HG02840 (cell line): ENCODE results near the gene NLRP3.
"Not testable (repeated sequence)": the region's sequence is repeated elsewhere in the genome, so short reads cannot be mapped to it uniquely, and the experiment has no call there.

Experiments used
- ATAC-seq: cut with Tn5 transposase; IDR thresholded peaks from one replicate; pipeline ENCODE4 v1.9.1; 2021; ENCODE audit warnings: mild to moderate bottlenecking, moderate library complexity, moderate number of reproducible peaks; ENCODE audit not compliant: unreplicated experiment, low FRiP score

The NLRP3 gene

GRCh38 chr1:247390116-247390791 lies 25.7 kb upstream of the NLRP3 start:
- peak; percentile 100 for ATAC-seq

- no peak for ATAC-seq
Measured at GRCh38 chr1:247390996-247391395, 25.0 kb upstream of the NLRP3 start.

GRCh38 chr1:247392088-247392487 lies 23.9 kb upstream of the NLRP3 start:
- no peak for ATAC-seq

GRCh38 chr1:247395075-247395474 lies 20.9 kb upstream of the NLRP3 start:
- not testable (repeated sequence) for ATAC-seq

- no peak for ATAC-seq
Measured at GRCh38 chr1:247400685-247401084, 15.3 kb upstream of the NLRP3 start.

GRCh38 chr1:247401310-247402119 lies 14.5 kb upstream of the NLRP3 start:
- no peak for ATAC-seq

GRCh38 chr1:247402120-247402675 lies 13.8 kb upstream of the NLRP3 start:
- no peak for ATAC-seq

GRCh38 chr1:247406014-247406656 lies 9.8 kb upstream of the NLRP3 start:
- no peak for ATAC-seq

- peak; percentile 69 for ATAC-seq
Measured at GRCh38 chr1:247407180-247407616, 8.8 kb upstream of the NLRP3 start.

GRCh38 chr1:247408100-247408499 lies 7.9 kb upstream of the NLRP3 start:
- no peak for ATAC-seq

GRCh38 chr1:247409869-247410544 lies 6.0 kb upstream of the NLRP3 start:
- ATAC-seq = peak; percentile 83

GRCh38 chr1:247411621-247412327 lies 4.2 kb upstream of the NLRP3 start:
- no peak for ATAC-seq

GRCh38 chr1:247417831-247418230 lies 1.9 kb downstream of the NLRP3 start:
- ATAC-seq = no peak

- ATAC-seq = no peak
Measured at GRCh38 chr1:247419336-247419735, 3.4 kb downstream of the NLRP3 start.

- ATAC-seq = no peak
Measured at GRCh38 chr1:247421074-247421473, 5.1 kb downstream of the NLRP3 start.

GRCh38 chr1:247429496-247429895 lies 13.5 kb downstream of the NLRP3 start:
- ATAC-seq = no peak

GRCh38 chr1:247430434-247430833 lies 14.5 kb downstream of the NLRP3 start:
- no peak for ATAC-seq

- ATAC-seq = no peak
Measured at GRCh38 chr1:247431643-247432042, 15.7 kb downstream of the NLRP3 start.

GRCh38 chr1:247434005-247434404 lies 18.0 kb downstream of the NLRP3 start:
- ATAC-seq = no peak
